ENCODE measurements around the gene CETP. TPM values are rescaled to one million over a fixed set of nuclear protein-coding genes. Genes with fewer than 3 reads are reported as not detected.
A peak's percentile ranks its signal among the peaks of the same experiment; 100 is the strongest.

The CETP gene
- total and polyA plus RNA-seq, 2 of the 13 experiments (the other 11 are each of a cell fraction or from before 2014, with no cell fraction given), result 0.31 to 9.8 TPM

- TF ChIP-seq ARID5B (CRISPR knock-in tag; IDR thresholded peaks at IDR 0.05) (peak; percentile 93), PRDM15 (CRISPR knock-in tag; IDR thresholded peaks at IDR 0.05) (no peak; the same call in 1 of the 2 replicates), ZBTB39 (CRISPR knock-in tag; IDR thresholded peaks at IDR 0.05) (no peak), BRF2 (CRISPR knock-in tag; IDR thresholded peaks at IDR 0.05) (no peak), TOPORS (CRISPR knock-in tag; IDR thresholded peaks at IDR 0.05) (no peak), ZNF207 (IDR thresholded peaks at IDR 0.05; ENCODE audit: borderline replicate concordance) (no peak), HOXA7 (CRISPR knock-in tag; IDR thresholded peaks at IDR 0.05) (no peak), KLF15 (CRISPR knock-in tag; IDR thresholded peaks at IDR 0.05; ENCODE audit: borderline replicate concordance) (no peak), SP2 (CRISPR knock-in tag; IDR thresholded peaks at IDR 0.05) (no peak), IRF1 (CRISPR knock-in tag; IDR thresholded peaks at IDR 0.05; ENCODE audit: low read depth) (no peak), ZNF749 (CRISPR knock-in tag; IDR thresholded peaks at IDR 0.05; ENCODE audit: borderline replicate concordance) (no peak), RCOR2 (CRISPR knock-in tag; IDR thresholded peaks at IDR 0.05) (peak; percentile 98)
Observed at GRCh38 chr16:56964243-56965148, 2.7 kb downstream of the CETP start (continued).
